Fibroblast of skin of scalp (primary cell): ENCODE measurements around the gene TEAD3. TPM values are rescaled to one million over a fixed set of nuclear protein-coding genes. Genes with fewer than 3 reads are reported as not detected.
"Not testable (repeated sequence)": the region's sequence is repeated elsewhere in the genome, so short reads cannot be mapped to it uniquely, and the experiment has no call there.

Source experiments
- DNase-seq: peaks from one replicate; pipeline ENCODE4 v3.0.0-alpha.2; 2013
- polyA plus RNA-seq, 2 experiments: library from polyadenylated mRNA; unstranded; fragments of 120-200 nt; gene quantifications; one replicate each; pipeline ENCODE4 v1.2.1, GENCODE V29; 2013; ENCODE audit not compliant: insufficient read length in 2 of 2

Gene TEAD3
- polyA plus RNA-seq (2013, experiment 1 of 2; ENCODE audit: insufficient read length) = 98.0 TPM
- 95.7 TPM for polyA plus RNA-seq (2013, experiment 2 of 2; ENCODE audit: insufficient read length)

DNA sequence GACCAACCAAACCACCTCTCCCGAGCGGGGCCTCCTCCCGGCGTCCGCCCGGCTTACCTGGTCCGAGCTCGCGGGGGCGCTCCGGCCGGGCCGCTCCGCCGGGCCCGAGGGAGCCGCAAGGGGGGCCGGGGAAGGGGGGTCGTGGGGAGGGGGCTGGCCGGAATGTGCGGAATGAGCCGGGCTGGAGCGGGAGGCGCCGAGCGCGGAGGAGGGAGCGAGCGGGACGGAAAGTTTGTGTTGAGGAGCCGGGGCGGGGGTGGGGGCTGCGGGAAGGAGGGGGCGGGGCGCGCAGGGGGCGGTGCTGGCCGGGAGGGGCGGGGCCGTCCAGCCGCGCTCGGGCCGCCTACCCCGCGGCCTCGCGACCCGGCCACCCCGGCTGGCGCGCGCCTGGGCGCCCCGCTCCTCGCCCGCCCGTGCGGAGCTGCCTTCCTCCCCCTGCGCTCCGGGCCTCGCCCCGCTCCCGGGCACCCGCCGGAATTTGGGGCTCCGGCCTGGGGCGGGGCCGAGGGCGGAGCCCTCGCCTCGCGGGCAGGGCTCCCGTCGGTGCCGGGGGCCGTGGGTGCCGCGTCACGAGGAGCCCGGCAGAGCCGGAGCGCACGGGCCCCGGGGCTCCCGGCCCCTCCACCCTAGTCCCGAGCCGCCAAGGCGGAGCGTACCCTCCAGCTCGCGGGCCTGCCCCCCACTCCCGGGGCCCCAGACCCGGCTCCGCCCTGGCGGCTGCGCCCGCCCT is at the start of gene TEAD3:
Gene TEAD3, minus strand, starts transcription at position 239 of the 730 bp plus-strand sequence.
- DNase-seq = peak; percentile 89

GRCh38 chr6:35544769-35545361 is 48.0 kb upstream of the TEAD3 start:
- no peak for DNase-seq

GRCh38 chr6:35543459-35544193 is 46.7 kb upstream of the TEAD3 start:
- no peak for DNase-seq

DNA sequence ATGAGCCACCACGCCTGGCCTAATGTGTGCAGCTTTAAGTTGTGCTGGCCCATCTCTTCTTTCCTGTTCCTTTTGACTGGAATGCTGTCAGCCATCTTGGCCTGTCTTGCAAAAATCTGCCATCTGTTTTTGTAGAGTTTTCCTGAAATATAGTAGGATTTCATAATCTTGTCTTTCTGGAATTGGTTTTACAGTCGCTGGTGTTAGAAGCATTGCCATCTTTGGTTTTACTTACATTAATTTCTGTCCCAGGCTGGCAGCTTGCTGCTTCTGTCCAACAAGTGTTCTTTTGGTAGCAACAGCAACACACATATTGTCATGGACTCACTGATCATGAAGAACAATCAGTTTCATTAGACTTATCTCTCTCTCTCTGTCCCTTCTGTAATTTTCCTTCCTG is 45.0 kb upstream of the TEAD3 start:
- no peak for DNase-seq

GRCh38 chr6:35539223-35539622 is 42.3 kb upstream of the TEAD3 start:
- no peak for DNase-seq

DNA sequence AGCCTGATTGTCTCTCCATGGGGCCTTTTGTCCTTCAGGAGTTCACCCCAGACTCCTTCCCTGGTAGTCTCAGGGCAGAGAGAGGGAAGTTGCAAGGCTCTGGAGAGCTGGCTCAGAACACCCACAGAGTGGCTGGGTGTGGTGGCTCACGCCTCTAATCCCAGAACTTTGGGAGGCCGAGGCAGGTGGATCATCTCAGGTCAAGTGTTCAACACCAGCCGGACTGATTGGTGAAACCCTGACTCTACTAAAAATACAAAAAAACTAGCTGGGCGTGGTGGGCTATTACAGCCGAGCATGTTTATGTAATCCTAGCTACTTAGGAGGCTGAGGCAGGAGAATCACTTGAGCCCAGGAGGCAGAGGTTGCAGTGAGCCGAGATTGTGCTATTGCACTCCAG is 39.0 kb upstream of the TEAD3 start:
- DNase-seq = not testable (repeated sequence)

GRCh38 chr6:35534407-35535170 is 37.7 kb upstream of the TEAD3 start:
- DNase-seq = peak; percentile 13

DNA sequence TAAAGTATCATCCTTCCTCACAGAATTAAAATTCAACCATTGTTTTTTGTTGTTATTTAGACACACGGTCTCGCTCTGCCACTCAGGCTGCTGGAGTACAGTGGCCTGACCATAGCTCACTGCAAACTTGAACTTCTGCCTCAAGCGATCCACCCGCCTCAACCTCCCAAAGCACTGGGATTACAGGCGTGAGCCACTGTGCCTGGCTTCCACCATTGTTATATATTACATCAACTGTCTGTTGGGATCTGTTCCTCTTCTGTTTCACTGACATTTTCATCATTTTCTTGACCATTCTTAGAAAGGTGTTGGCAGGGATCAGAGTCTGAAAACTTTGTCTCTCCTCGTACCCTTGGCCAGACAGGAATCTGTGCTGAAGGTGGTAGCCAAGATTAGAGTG is 37.1 kb upstream of the TEAD3 start:
- DNase-seq = no peak

- DNase-seq = no peak
These were observed 35.2 kb upstream of the TEAD3 start for GRCh38 chr6:35532126-35532525.

- no peak for DNase-seq
These were observed 27.6 kb upstream of the TEAD3 start for GRCh38 chr6:35524380-35525020.

- peak; percentile 67 for DNase-seq
These were observed 26.1 kb upstream of the TEAD3 start for GRCh38 chr6:35522660-35523658.

DNA sequence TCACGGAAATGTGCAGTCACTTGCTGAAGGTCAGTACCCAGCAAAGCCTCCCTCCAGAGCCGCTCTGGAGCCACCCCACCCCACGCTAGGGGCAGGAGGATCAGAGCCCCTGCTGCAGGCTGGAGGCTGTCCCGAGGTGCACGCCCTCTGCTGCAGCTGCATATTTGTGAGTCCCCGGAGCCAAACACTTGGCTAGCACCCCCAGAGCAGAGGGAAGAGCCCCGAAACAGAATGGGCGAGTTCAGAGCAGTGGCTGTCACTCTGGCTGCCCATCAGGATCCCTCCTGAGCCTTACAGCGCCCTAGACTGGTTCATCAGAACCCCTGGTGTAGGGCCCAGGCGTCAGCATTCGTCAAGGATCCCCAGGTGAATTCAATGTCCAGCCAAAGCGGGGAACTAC is 25.3 kb upstream of the TEAD3 start:
- no peak for DNase-seq

GRCh38 chr6:35521235-35521634 is 24.4 kb upstream of the TEAD3 start:
- no peak for DNase-seq

DNA sequence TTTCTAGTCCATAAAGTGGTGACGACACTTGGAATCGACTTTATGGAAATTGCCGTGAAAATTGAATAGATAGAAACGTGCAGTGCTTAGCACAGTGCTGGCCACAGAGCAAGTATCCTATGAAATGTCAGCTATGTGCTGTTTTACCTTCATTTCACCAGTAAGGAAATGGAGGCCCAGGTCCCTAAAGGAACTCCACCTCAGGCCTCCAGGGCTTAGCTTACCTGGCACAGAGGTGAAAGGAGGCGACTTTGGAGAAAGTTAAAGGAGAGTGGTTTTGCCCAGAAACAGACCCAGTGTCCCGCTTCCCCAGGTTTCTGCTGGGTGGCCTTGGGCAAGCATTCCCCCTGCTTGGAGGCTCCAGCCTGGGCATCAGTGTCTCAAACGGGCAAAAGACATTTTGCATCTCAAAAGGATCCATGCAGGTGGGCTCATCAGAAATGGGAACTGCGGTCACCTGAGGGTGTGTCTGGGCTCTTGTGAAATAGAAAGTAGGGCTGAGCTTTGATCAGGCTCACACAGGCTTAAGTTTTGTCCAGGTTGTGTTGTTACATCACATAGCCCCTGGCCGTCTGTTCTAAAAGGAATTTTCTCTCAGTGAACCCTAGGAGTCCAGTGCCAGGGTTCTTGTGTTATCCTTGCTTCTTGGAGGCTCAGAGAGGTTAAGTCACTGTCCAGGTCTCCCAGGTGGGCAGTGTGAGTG is 22.6 kb upstream of the TEAD3 start:
- no peak for DNase-seq

- no peak for DNase-seq
These were observed 21.9 kb upstream of the TEAD3 start for GRCh38 chr6:35518566-35519312.

DNA sequence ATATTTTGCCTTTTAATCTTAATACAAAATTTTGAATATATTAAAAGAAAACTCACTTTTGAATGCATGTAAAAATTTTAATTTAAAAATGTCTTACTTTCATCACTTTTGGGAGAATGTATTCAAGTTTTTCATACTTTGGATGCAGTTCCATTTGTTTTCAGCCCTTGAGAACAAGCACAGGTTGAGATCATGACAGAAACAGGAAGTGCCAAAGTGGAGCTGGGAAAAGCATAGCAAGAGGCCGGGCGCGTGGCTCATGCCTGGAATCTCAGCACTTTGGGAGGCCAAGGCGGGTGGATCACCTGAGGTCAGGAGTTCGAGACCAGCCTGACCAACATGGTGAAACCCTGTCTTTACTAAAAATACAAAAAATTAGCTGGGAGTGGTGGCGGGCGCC is 21.1 kb upstream of the TEAD3 start:
- not testable (repeated sequence) for DNase-seq

- DNase-seq = no peak
These were observed 19.8 kb upstream of the TEAD3 start for GRCh38 chr6:35516712-35517111.

DNA sequence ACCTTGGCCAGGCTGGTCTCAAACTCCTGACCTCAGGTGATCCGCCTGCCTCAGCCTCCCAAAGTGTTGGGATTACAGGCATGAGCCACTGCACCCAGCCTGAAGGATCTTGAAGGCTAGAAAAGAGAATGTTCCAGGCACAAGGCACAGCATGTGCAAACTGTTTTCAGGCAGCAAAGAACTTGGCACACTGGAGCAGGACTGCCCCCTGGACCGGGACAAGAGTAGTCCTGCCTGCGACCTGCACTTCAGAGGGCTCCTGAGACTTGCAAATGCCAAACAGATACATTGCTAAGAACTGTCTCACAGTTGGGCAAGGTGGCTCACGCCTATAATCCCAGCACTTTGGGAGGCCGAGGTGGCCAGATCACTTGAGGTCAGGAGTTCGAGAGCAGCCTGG is 19.1 kb upstream of the TEAD3 start:
- not testable (repeated sequence) for DNase-seq

DNA sequence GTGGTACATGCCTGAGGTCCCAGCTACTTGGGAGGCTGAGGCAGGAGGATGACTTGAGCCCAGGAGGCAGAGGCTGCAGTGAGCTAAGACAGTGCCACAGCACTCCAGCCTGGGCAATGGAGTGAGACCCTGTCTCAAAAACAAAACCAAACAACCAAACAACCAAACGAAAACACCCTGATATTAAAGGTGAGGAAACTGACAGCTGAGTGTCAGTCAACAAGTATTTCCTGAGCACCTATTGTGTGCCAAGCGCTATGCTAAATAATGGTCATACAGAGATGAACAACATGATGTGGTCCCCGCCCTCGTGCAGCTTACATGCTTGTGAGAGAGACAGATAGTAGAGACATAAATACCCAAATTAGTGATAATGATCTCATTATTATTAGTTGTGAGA is 17.7 kb upstream of the TEAD3 start:
- no peak for DNase-seq

- no peak for DNase-seq
These were observed 15.9 kb upstream of the TEAD3 start, which contains the start of gene TULP1 for GRCh38 chr6:35512740-35513139. Gene TULP1 (minus strand): TSS chr6:35512896. CDS start chr6:35512858, 38 bp downstream.
